GM12878 (cell line): Measurements from ENCODE around the gene NOS2. TPM values are rescaled to one million over a fixed set of nuclear protein-coding genes. Genes with fewer than 3 reads are reported as not detected.
"Not testable (repeated sequence)": the region's sequence is repeated elsewhere in the genome, so short reads cannot be mapped to it uniquely, and the experiment has no call there.

Experiments
- ATAC-seq: fragments of 200-7000 bp; cut with Tn5 transposase; 3 replicates; pipeline ENCODE4 v1.9.1; 2020; ENCODE audit warnings: mild to moderate bottlenecking, moderate library complexity
- BruUV-seq: library from RNA; stranded (reverse); fragments of 400-500 nt; replicated peaks from 2 replicates; lab custom pipeline; 2021; lab: Mats Ljungman, UMichigan
- CTCF ChIA-PET: fragments of 300-600 bp; sonication (Branson Sonifier 250); formaldehyde crosslinking; extraction: SDS; loops from one replicate; lab custom pipeline; 2021; ENCODE audit warnings: inconsistent platforms; lab: Yijun Ruan, JAX
- POLR2A ChIA-PET: fragments of 350-600 bp; formaldehyde crosslinking; extraction: SDS; loops from one replicate; lab custom pipeline; 2021; ENCODE audit warnings: inconsistent platforms; lab: Charles Lee
- RAD21 ChIA-PET: fragments of 300-600 bp; sonication (Branson Sonifier 250); formaldehyde crosslinking; loops from one replicate; lab custom pipeline; 2023; ENCODE audit warnings: antibody characterized with exemption; ENCODE audit not compliant: unreplicated experiment; lab: Charles Lee
- SMC1A ChIA-PET: fragments of 300-600 bp; sonication (Branson Sonifier 250); formaldehyde crosslinking; loops from one replicate; lab custom pipeline; 2023; ENCODE audit not compliant: unreplicated experiment, uncharacterized antibody; lab: Charles Lee
- DNase-seq: peaks from one replicate; pipeline ENCODE4 v3.0.0-alpha.2; 2011; ENCODE audit warnings: low read depth, low spot score
- FAIRE-seq: peaks from 3 replicates; lab custom pipeline; 2011; peaks lifted over from hg19 to GRCh38; lab: Jason Lieb, UNC
- H2AFZ ChIP-seq: 2 replicates; pipeline ENCODE4 v1.6.0; 2011; ENCODE audit warnings: low read depth, low read length, control low read depth; ENCODE audit not compliant: control insufficient read depth
- H3K27ac ChIP-seq: 2 replicates; pipeline ENCODE4 v1.5.1; 2011; ENCODE audit warnings: control low read depth; ENCODE audit not compliant: control insufficient read depth, insufficient read depth
- H3K27me3 ChIP-seq, 2 experiments: replicated peaks in 1 of 2; 2 replicates each; pipeline versions ENCODE4 v1.6.0 to v1.6.1; 2011; ENCODE audit warnings: low read length in 1 of 2; ENCODE audit not compliant: control insufficient read depth in 2 of 2, insufficient read depth in 2 of 2
- H3K36me3 ChIP-seq, 2 experiments: 2 replicates each; pipeline ENCODE4 v1.5.1; 2011; ENCODE audit warnings: low read length in 1 of 2; ENCODE audit not compliant: control insufficient read depth in 2 of 2, insufficient read depth in 2 of 2
- H3K4me1 ChIP-seq: 2 replicates; pipeline ENCODE4 v1.6.1; 2011; ENCODE audit warnings: mild to moderate bottlenecking, low read length, moderate library complexity, mixed read lengths; ENCODE audit not compliant: control insufficient read depth, insufficient read depth
- H3K4me2 ChIP-seq: 2 replicates; pipeline ENCODE4 v1.6.0; 2011; ENCODE audit warnings: control low read depth; ENCODE audit not compliant: control insufficient read depth, insufficient read depth
- H3K4me3 ChIP-seq: fragments of 200-600 bp; sonication (generic); 2 replicates; pipeline ENCODE4 v1.5.1; 2016
- H3K79me2 ChIP-seq: 2 replicates; pipeline ENCODE4 v1.6.0; 2011; ENCODE audit warnings: low read length; ENCODE audit not compliant: control insufficient read depth, insufficient read depth
- H3K9ac ChIP-seq: 2 replicates; pipeline ENCODE4 v1.8.0; 2011; ENCODE audit warnings: low read length, control low read depth, mixed read lengths; ENCODE audit not compliant: control insufficient read depth, insufficient read depth
- H3K9me3 ChIP-seq: replicated peaks from 3 replicates; pipeline ENCODE4 v1.5.1; 2011; ENCODE audit warnings: mild to moderate bottlenecking, low read length; ENCODE audit not compliant: control insufficient read depth, insufficient read depth
- H4K20me1 ChIP-seq: 2 replicates; pipeline ENCODE4 v1.6.0; 2011; ENCODE audit not compliant: control insufficient read depth, insufficient read depth
- BMI1 ChIP-seq: fragments of 450-650 bp; IDR thresholded peaks from 2 replicates; pipeline ENCODE4 v1.6.1; 2016; ENCODE audit warnings: mild to moderate bottlenecking, moderate library complexity, borderline replicate concordance
- FOXM1 ChIP-seq: IDR thresholded peaks from 2 replicates; pipeline ENCODE4 v1.6.1; 2012; ENCODE audit warnings: low read depth, mild to moderate bottlenecking, inconsistent platforms, low read length, moderate library complexity
- KLF5 ChIP-seq: fragments of 450-650 bp; IDR thresholded peaks from 2 replicates; pipeline ENCODE4 v1.6.1; 2014; ENCODE audit warnings: mild to moderate bottlenecking; ENCODE audit not compliant: partially characterized antibody
- SMAD1 ChIP-seq: fragments of 450-650 bp; IDR thresholded peaks from 2 replicates; pipeline ENCODE4 v1.6.1; 2018; ENCODE audit warnings: mild to moderate bottlenecking, low read depth; ENCODE audit not compliant: partially characterized antibody
- WGBS: methylation state at CpG from one replicate; pipeline ENCODE4 v1.1.6; 2016; ENCODE audit warnings: low lambda C conversion rate; ENCODE audit not compliant: insufficient replicate concordance, insufficient coverage; ENCODE audit errors: missing lambda C conversion rate; 5-methylcytosine and 5-hydroxymethylcytosine counted together
- in situ Hi-C: fragments of 300-500 bp; cut with MboI; formaldehyde crosslinking; loops from 9 replicates; pipeline ENCODE4 v1.14.3; 2018; ENCODE audit warnings: mixed read lengths
- intact Hi-C: fragments of 100-400 bp; cut with micrococcal nuclease; formaldehyde crosslinking; loops from one replicate; pipeline ENCODE4 v1.14.2; 2022; ENCODE audit not compliant: unreplicated experiment
- polyA plus RNA-seq, 11 experiments: library from polyadenylated mRNA; depleted of rRNA in 4 of 11; unstranded in 6 of 11; stranded (reverse) in 5 of 11; fragments of >200 nt; fragmentation: Nextera tagmentation in 4 of 11; fragmentation: Illumina TruSeq in 1 of 11; extraction: Ambion mirVana in 4 of 11; extraction: Trizol in 1 of 11; gene quantifications; 1 replicate in 1 of 11; 2 replicates in 10 of 11; pipeline versions ENCODE4 v1.2.1 to v1.2.3, GENCODE V29; 2011 to 2016; ENCODE audit warnings: inconsistent platforms in 2 of 11, missing spikeins in 2 of 11, low read depth in 1 of 11
- total RNA-seq, 4 experiments: library from RNA; depleted of rRNA in 3 of 4; stranded (reverse); fragments of >200 nt in 3 of 4; fragmentation: Illumina TruSeq in 1 of 4; extraction: Trizol in 1 of 4; gene quantifications; 2 replicates each; pipeline versions ENCODE4 v1.2.1 to v1.2.3, GENCODE V29; 2013 to 2021

Gene NOS2
- total and polyA plus RNA-seq, 10 of the 15 experiments (the other 5 are each of a cell fraction or from before 2014, with no cell fraction given), result 0.01 to 0.05 (median 0.01) TPM; not detected in 7

- H3K27me3 ChIP-seq, H2AFZ ChIP-seq, POLR2A ChIA-PET, H3K4me3 ChIP-seq, CTCF ChIA-PET, BruUV-seq, H3K4me1 ChIP-seq, H3K9me3 ChIP-seq, H3K9ac ChIP-seq, H3K4me2 ChIP-seq, ATAC-seq, RAD21 ChIA-PET, DNase-seq, H4K20me1 ChIP-seq, H3K27ac ChIP-seq, H3K36me3 ChIP-seq, SMC1A ChIA-PET, intact Hi-C loops, FAIRE-seq, H3K79me2 ChIP-seq: not testable (repeated sequence)
- in situ Hi-C loops, result loop anchor here (10.0 kb wide), 1 partner anchor 81 kb away; no protein-coding TSS in a partner anchor
- WGBS, result 25% methylated on average over 12 of the region's 13 CpGs
Observed at GRCh38 chr17:27745207-27745830, 55.0 kb downstream of the NOS2 start.

- BruUV-seq, result no TSS peak
- POLR2A ChIA-PET, result no interaction called here
- Histone ChIP-seq H3K4me2 (no peak overlapping the region), H3K36me3 (no peaks in the 10 kb centered on the region), H3K27me3 (no peaks in the 10 kb centered on the region), H3K4me1 (peaks cover 5% of the 10 kb centered on the region), H3K9me3 (no peaks in the 10 kb centered on the region), H3K4me3 (no peak overlapping the region), H2AFZ (no peak overlapping the region), H3K27ac (no peak overlapping the region), H3K79me2 (no peaks in the 10 kb centered on the region), H3K9ac (no peak overlapping the region), H4K20me1 (no peaks in the 10 kb centered on the region)
- intact Hi-C loops, result no loop called here
- no peak for FAIRE-seq
- WGBS, result 40% methylated on average over 8 of the region's 8 CpGs
- TF ChIP-seq FOXM1 (no peak), KLF5 (no peak), SMAD1 (no peak), BMI1 (no peak)
- in situ Hi-C loops, result loop anchor here (10.0 kb wide), 1 partner anchor 79 kb away; no protein-coding TSS in a partner anchor
- SMC1A ChIA-PET, result interaction anchor here (1.4 kb wide), 1 partner anchor 13 kb away, joined by 3 read pairs; no protein-coding TSS in a partner anchor
- no peak for DNase-seq
- ATAC-seq, result no peak
- CTCF ChIA-PET, result interaction anchor here (0.7 kb wide), 1 partner anchor 121 kb away, joined by 3 read pairs; no protein-coding TSS in a partner anchor
- RAD21 ChIA-PET, result no interaction called here
Observed at GRCh38 chr17:27743281-27743885, 56.9 kb downstream of the NOS2 start.
